HG03139 (cell line): Measurements from ENCODE around the gene KPNA6.
"Not testable (repeated sequence)": the region's sequence is repeated elsewhere in the genome, so short reads cannot be mapped to it uniquely, and the experiment has no call there.

Source experiments
- ATAC-seq: cut with Tn5 transposase; IDR thresholded peaks from one replicate; pipeline ENCODE4 v1.9.1; 2021; ENCODE audit not compliant: unreplicated experiment

Gene KPNA6

GRCh38 chr1:32100359-32100758, 7.5 kb upstream of the KPNA6 start:
- no peak for ATAC-seq

- no peak for ATAC-seq
Measured at GRCh38 chr1:32100807-32101708, 6.8 kb upstream of the KPNA6 start.

GRCh38 chr1:32104127-32104526, 3.7 kb upstream of the KPNA6 start:
- ATAC-seq = no peak

GRCh38 chr1:32105338-32105737, 2.5 kb upstream of the KPNA6 start:
- ATAC-seq = no peak

- no peak for ATAC-seq
Measured at GRCh38 chr1:32106663-32107275, 1.1 kb upstream of the KPNA6 start.

DNA sequence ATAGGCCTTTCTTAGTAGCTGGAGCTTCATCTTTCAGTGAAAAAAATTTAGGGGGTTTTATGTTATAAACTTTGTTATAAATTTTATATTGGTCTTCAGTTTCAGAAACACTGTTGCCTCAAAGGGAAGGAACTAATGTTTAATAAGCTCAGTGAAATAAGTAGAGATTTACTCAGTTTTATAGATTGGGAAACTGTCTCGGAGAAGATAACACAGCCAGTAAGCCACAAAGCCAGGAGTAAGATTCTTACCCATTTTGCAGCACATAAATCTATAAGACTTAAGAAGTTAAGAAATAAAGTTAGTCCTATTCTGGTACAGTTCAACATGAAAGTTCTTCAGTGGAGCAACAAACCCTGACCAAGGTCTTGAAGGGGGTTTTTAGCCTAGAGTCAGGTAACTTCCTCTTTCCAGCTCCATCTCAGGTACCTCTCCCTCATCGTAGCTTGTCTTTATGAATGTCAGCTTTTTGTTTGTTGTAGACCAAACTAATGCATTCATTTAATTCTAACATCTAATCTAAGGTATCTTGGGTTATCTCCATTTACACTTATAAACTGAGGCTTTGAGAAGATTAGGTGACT, 3.3 kb downstream of the KPNA6 start:
- ATAC-seq = no peak

- no peak for ATAC-seq
Measured at GRCh38 chr1:32111789-32112188, 3.9 kb downstream of the KPNA6 start.

GRCh38 chr1:32112806-32113375, 5.0 kb downstream of the KPNA6 start:
- no peak for ATAC-seq

GRCh38 chr1:32113436-32113835, 5.6 kb downstream of the KPNA6 start:
- ATAC-seq = not testable (repeated sequence)

GRCh38 chr1:32114420-32114819, 6.6 kb downstream of the KPNA6 start:
- no peak for ATAC-seq

DNA sequence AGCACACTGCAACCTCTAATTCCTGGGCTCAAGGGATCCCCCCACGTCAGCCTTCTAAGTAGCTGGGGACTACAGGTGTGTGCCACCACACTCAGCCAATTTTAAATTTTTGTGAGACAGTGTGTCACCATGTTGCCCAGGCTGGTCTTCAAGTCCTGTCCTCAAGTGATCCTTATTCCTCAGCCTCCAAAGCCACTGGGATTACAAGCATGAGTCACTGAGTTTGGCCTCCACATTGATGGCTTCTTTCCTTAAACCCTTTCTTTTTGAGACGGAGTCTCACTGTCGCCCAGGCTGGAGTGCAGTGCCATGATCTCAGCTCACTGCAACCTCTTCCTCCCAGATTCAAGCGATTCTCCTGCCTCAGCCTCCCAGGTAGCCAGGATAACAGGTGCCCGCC, 7.6 kb downstream of the KPNA6 start:
- no peak for ATAC-seq

DNA sequence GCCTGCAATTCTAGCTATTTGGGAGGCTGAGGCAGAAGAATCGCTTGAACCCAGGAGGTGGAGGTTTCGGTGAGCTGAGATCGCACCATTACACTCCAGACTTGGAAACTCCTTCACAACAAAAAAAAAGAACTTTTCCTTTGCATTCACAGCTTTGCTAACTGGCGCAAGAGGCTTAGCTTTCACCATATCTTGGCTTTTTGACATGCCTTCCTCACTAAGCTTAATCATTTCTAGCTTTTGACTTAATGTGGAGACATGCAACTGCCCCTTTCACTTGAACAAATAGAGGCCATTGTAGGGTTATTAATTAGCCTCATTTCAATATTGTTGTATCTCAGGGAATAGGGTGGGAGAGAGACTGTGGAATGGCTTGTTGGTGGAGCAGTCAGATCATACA, 8.7 kb downstream of the KPNA6 start:
- no peak for ATAC-seq

DNA sequence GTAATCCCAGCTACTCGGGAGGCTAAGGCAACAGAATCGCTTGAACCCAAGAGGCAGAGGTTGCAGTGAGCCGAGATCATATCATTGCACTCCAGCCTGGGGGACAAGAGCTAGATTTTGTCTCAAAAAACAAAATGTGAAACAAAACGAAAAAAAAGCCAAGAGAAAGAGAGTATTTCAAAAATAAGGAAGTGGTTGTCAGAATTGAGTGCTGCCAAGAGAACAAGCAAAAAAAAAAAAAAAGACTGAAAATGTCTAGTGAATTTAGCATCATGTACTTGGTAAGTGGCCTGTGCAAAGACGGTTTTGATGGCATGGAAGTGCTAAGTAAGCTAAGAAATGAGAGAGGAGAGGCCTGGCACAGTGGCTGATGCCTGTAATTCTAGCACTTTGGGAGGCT, 14.3 kb downstream of the KPNA6 start:
- no peak for ATAC-seq

DNA sequence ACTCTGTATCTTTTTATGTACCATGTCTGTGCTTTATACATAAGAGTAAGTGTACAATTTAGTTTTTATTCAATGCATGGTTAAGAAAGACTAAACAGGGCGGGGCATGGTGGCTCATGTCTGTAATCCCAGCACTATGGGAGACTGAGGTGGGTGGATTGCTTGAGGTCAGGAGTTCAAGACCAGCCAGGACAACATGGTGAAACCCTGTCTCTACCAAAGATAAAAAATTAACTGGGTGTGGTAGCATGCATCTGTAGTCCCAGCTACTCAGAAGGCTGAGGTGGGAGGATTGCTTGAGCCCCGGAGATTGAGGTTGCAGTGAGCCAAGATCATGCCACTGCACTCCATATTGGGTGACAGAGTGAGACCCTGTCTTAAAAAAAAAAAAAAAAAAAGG, 15.5 kb downstream of the KPNA6 start:
- not testable (repeated sequence) for ATAC-seq

GRCh38 chr1:32125313-32125712, 17.5 kb downstream of the KPNA6 start:
- ATAC-seq = no peak

DNA sequence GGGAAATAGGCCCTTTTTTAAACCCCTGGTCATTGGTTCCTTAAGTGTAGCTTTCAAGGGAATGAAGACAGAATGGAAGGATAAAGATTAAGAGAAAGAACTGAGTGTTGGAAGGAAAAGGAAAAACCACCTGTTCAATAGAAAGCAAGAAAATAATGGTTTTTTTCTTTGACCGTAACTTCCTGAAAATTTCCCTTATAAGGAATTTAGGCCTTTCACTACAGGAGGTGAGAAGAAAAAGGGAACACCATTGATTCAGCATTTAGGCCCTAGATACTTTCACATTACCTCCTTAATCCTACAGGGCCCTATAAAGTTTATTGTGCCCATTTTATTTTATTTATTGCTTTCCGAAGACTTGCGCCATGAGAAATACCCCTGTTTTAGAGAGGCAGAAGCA, 18.9 kb downstream of the KPNA6 start:
- no peak for ATAC-seq

DNA sequence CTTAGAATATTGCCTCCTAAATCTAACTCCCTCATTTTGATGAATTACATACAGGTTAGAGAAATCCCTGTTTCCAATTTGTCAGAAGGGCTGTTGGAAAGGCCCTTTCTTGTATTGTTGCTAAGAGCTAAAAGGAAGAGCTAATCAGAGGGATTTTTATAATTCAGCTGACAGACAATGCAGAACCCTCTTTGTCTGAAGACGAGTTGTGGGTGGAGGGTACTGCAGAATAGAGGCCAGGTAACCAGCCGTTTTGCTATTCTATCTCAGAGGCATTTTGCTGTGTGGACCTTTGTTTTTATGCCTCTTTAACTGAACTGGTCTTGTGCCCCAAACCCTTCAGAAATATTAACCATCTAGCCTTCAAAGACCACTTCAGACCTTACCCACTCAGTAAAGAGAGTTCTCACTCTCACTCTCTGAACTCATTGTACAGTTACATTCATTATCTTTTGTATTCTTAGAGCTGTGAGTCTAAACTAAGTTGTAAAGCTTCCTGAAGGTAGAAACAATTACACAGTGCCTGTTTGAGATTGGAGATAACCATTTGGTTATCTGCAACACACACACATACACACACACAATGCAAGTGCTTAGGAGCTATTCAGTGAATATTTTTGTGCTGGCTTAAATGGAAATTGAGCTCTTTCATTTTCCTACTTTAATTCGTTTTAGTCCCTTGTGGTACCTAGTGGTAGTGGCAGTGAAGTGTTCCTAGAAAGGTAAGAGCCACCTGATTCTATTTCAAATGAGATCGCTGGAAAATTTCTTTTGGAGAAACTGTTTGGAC, 19.7 kb downstream of the KPNA6 start:
- no peak for ATAC-seq

DNA sequence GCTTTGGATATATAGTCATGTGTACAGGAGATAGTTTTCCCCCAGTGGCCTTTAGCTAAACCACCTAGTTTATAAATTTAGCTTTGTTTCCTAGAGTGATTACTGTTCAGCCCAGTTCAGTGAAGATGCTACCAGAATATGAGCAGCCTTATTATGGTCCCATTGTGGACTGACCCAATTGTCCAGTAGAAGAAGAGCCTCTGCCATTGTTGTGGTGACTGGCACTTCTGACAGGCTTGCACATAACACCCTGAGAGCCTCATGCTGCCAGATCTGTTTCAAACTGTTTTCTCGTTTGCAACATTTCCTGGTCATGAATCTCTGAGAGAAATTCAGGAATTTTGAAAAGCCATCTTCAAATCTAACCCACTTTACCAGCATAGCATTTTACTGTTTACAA, 20.6 kb downstream of the KPNA6 start:
- ATAC-seq = no peak

GRCh38 chr1:32128964-32129363, 21.1 kb downstream of the KPNA6 start:
- ATAC-seq = no peak

DNA sequence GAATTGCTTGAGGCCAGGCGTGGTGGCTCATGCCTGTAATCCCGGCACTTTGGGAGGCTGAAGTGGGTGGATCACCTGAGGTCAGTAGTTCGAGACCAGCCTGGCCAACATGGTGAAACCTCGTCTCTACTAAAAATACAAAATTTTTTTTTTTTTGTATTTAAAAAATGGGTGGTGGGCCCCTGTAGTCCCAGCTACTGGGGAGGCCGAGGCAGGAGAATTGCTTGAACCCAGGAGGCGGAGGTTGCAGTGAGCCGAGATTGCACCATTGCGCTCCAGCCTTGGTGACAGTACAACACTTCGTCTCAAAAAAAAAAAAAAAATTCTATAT, 26.1 kb downstream of the KPNA6 start:
- ATAC-seq = not testable (repeated sequence)

DNA sequence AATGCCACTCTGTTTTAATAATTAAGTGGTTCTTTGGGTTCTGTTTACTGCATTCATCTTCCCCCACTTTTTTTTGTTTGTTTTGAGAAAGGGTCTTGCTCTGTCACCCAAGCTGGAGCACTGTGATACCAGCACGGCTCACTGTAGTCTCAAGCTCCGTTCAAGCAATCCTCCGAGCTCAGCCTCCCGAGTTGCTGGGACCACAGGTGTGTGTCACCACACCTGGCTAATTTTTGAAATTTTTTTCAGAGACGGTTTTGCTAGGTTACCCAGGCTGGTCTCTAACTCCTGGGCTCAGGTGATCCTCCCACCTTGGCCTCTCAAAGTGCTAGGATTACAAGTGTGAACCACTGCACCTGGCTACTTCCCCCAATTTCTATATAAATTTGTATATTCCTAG, 29.3 kb downstream of the KPNA6 start:
- ATAC-seq = no peak
